Pulmonary artery endothelial cell (primary cell): ENCODE measurements around the gene KRT86. TPM values are rescaled to one million over a fixed set of nuclear protein-coding genes. Genes with fewer than 3 reads are reported as not detected.
"Not testable (repeated sequence)": the region's sequence is repeated elsewhere in the genome, so short reads cannot be mapped to it uniquely, and the experiment has no call there.

Experiments used
- DNase-seq: peaks from one replicate; pipeline ENCODE4 v3.0.0-alpha.2; 2011; ENCODE audit warnings: low read depth, low spot score
- total RNA-seq: library from RNA; depleted of rRNA; stranded (reverse); fragments of >200 nt; gene quantifications from 2 replicates; pipeline ENCODE4 v1.2.3, GENCODE V29; 2014

The KRT86 gene
- total RNA-seq, 1 donor from 2014 or later = 0.07 TPM

GRCh38 chr12:52267266-52267665 is 7.2 kb upstream of the KRT86 start:
- DNase-seq = no peak

- DNase-seq = no peak
Observed at GRCh38 chr12:52267699-52268098, 6.7 kb upstream of the KRT86 start.

GRCh38 chr12:52268212-52268611 is 6.2 kb upstream of the KRT86 start:
- no peak for DNase-seq

- no peak for DNase-seq
Observed at GRCh38 chr12:52270541-52271070, 3.8 kb upstream of the KRT86 start.

- DNase-seq = no peak
Observed at GRCh38 chr12:52271158-52271557, 3.3 kb upstream of the KRT86 start.

GRCh38 chr12:52275686-52276085 is 1.2 kb downstream of the KRT86 start:
- no peak for DNase-seq

GRCh38 chr12:52277486-52278245 is 3.2 kb downstream of the KRT86 start:
- no peak for DNase-seq

- no peak for DNase-seq
Observed at GRCh38 chr12:52278575-52279421, 4.4 kb downstream of the KRT86 start.

GRCh38 chr12:52279422-52280318 is 5.2 kb downstream of the KRT86 start:
- DNase-seq = no peak

- no peak for DNase-seq
Observed at GRCh38 chr12:52280319-52280795, 5.9 kb downstream of the KRT86 start.

GRCh38 chr12:52280796-52281560 is 6.5 kb downstream of the KRT86 start:
- no peak for DNase-seq

- no peak for DNase-seq
Observed at GRCh38 chr12:52284562-52285171, 10.2 kb downstream of the KRT86 start.

- DNase-seq = no peak
Observed at GRCh38 chr12:52285172-52285745, 10.8 kb downstream of the KRT86 start.

- no peak for DNase-seq
Observed at GRCh38 chr12:52285851-52286530, 11.5 kb downstream of the KRT86 start.

- not testable (repeated sequence) for DNase-seq
Observed at GRCh38 chr12:52286857-52287785, 12.7 kb downstream of the KRT86 start.

GRCh38 chr12:52287816-52288805 is 13.7 kb downstream of the KRT86 start:
- DNase-seq = not testable (repeated sequence)
